IMR-90 (cell line): ENCODE data around the gene AKAP1. TPM values are rescaled to one million over a fixed set of nuclear protein-coding genes. Genes with fewer than 3 reads are reported as not detected.

Experiments
- ATAC-seq: fragments of 200-7000 bp; cut with Tn5 transposase; 2 replicates; pipeline ENCODE4 v1.9.1; 2020; ENCODE audit warnings: low read depth, mild to moderate bottlenecking, moderate library complexity
- BruUV-seq: library from RNA; stranded (reverse); fragments of 400-500 nt; replicated peaks from 2 replicates; lab custom pipeline; 2021; lab: Mats Ljungman, UMichigan
- CTCF ChIA-PET: fragments of 300-600 bp; formaldehyde crosslinking; extraction: SDS; loops from one replicate; lab custom pipeline; 2021; ENCODE audit warnings: antibody characterized with exemption; lab: Yijun Ruan, JAX
- POLR2A ChIA-PET: fragments of 300-600 bp; sonication (Branson Sonifier 250); formaldehyde crosslinking; loops from one replicate; lab custom pipeline; 2022; ENCODE audit warnings: antibody characterized with exemption; ENCODE audit not compliant: unreplicated experiment; lab: Charles Lee
- DNase-seq: peaks from one replicate; pipeline ENCODE4 v3.0.0; 2013
- H2AFZ ChIP-seq: replicated peaks from 2 replicates; pipeline ENCODE3; 2013; ENCODE audit warnings: low read length, mild to moderate bottlenecking; ENCODE audit not compliant: poor library complexity
- H2AK5ac ChIP-seq: 2 replicates; pipeline ENCODE4 v1.6.1; 2013; ENCODE audit warnings: low read depth, low read length, inconsistent platforms
- H2AK9ac ChIP-seq: replicated peaks from 2 replicates; pipeline ENCODE3; 2013; ENCODE audit warnings: mild to moderate bottlenecking, low read depth, low read length, moderate library complexity; ENCODE audit not compliant: poor library complexity
- H2BK120ac ChIP-seq: 2 replicates; pipeline ENCODE4 v1.6.1; 2013; ENCODE audit warnings: low read depth, low read length, inconsistent platforms
- H2BK15ac ChIP-seq: 3 replicates; pipeline ENCODE4 v1.6.1; 2013; ENCODE audit warnings: low read depth, low read length, inconsistent platforms
- H2BK20ac ChIP-seq: 2 replicates; pipeline ENCODE4 v1.6.1; 2013; ENCODE audit warnings: low read depth, mild to moderate bottlenecking, inconsistent platforms, low read length, moderate library complexity
- H2BK5ac ChIP-seq: 2 replicates; pipeline ENCODE4 v1.6.1; 2013; ENCODE audit warnings: mild to moderate bottlenecking, low read depth, low read length, inconsistent platforms; ENCODE audit not compliant: poor library complexity, severe bottlenecking
- H3K14ac ChIP-seq: replicated peaks from 2 replicates; pipeline ENCODE4 v1.6.1; 2013; ENCODE audit warnings: low read depth, low read length, inconsistent platforms
- H3K18ac ChIP-seq: 2 replicates; pipeline ENCODE4 v1.6.1; 2013; ENCODE audit warnings: low read depth, low read length, control low read depth
- H3K23ac ChIP-seq: 2 replicates; pipeline ENCODE4 v1.6.1; 2013; ENCODE audit warnings: low read depth, low read length, inconsistent platforms
- H3K27ac ChIP-seq: 2 replicates; pipeline ENCODE4 v1.5.1; 2013; ENCODE audit warnings: mild to moderate bottlenecking, control low read depth, low read length; ENCODE audit not compliant: insufficient read depth
- H3K27me3 ChIP-seq: 2 replicates; pipeline ENCODE4 v1.6.1; 2013; ENCODE audit warnings: low read length; ENCODE audit not compliant: control insufficient read depth, insufficient read depth
- H3K36me3 ChIP-seq: 2 replicates; pipeline ENCODE4 v1.6.1; 2013; ENCODE audit warnings: low read length, mixed read lengths; ENCODE audit not compliant: control insufficient read depth, insufficient read depth
- H3K4ac ChIP-seq: 2 replicates; pipeline ENCODE4 v1.6.1; 2013; ENCODE audit warnings: low read depth, low read length, inconsistent platforms
- H3K4me1 ChIP-seq: 2 replicates; pipeline ENCODE4 v1.6.1; 2013; ENCODE audit warnings: low read length, mixed read lengths; ENCODE audit not compliant: control insufficient read depth, insufficient read depth
- H3K4me2 ChIP-seq: 2 replicates; pipeline ENCODE4 v1.6.1; 2013; ENCODE audit warnings: low read depth, mild to moderate bottlenecking, control low read depth, low read length, moderate library complexity
- H3K4me3 ChIP-seq: 2 replicates; pipeline ENCODE4 v1.5.1; 2013; ENCODE audit warnings: low read depth, mild to moderate bottlenecking, control low read depth, low read length, moderate library complexity; ENCODE audit not compliant: insufficient read depth
- H3K56ac ChIP-seq: 2 replicates; pipeline ENCODE4 v1.6.1; 2013; ENCODE audit warnings: low read length, inconsistent platforms; ENCODE audit not compliant: insufficient read depth; ENCODE audit errors: extremely low read depth
- H3K79me1 ChIP-seq, 2 experiments: 2 replicates each; pipeline ENCODE4 v1.6.1; 2013; ENCODE audit warnings: low read length in 2 of 2, inconsistent platforms in 1 of 2, low read depth in 1 of 2
- H3K9ac ChIP-seq: 2 replicates; pipeline ENCODE4 v1.6.1; 2013; ENCODE audit warnings: low read depth, low read length, control low read depth
- H3K9me1 ChIP-seq: 2 replicates; pipeline ENCODE4 v1.6.1; 2013; ENCODE audit warnings: low read length, inconsistent platforms; ENCODE audit not compliant: insufficient read depth
- H3K9me3 ChIP-seq: 2 replicates; pipeline ENCODE4 v1.6.1; 2013; ENCODE audit warnings: low read length; ENCODE audit not compliant: control insufficient read depth, insufficient read depth
- H4K20me1 ChIP-seq: 2 replicates; pipeline ENCODE4 v1.6.1; 2013; ENCODE audit warnings: low read length, inconsistent platforms; ENCODE audit not compliant: insufficient read depth
- H4K5ac ChIP-seq: 2 replicates; pipeline ENCODE4 v1.6.1; 2013; ENCODE audit warnings: mild to moderate bottlenecking, low read depth, low read length, control low read depth
- H4K8ac ChIP-seq, 2 experiments: 2 replicates each; pipeline ENCODE4 v1.6.1; 2013; ENCODE audit warnings: low read depth in 2 of 2, low read length in 2 of 2, control low read depth in 1 of 2, inconsistent platforms in 1 of 2
- H4K91ac ChIP-seq: 2 replicates; pipeline ENCODE4 v1.6.1; 2013; ENCODE audit warnings: low read depth, low read length, inconsistent platforms; ENCODE audit not compliant: insufficient read depth
- BHLHE40 ChIP-seq: fragments of 150-350 bp; IDR thresholded peaks from 2 replicates; pipeline ENCODE4 v1.6.1; 2016; ENCODE audit warnings: mild to moderate bottlenecking, low read depth, low read length
- ELK1 ChIP-seq: fragments of 150-350 bp; IDR thresholded peaks from 2 replicates; pipeline ENCODE4 v1.6.1; 2016; ENCODE audit warnings: low read depth, mild to moderate bottlenecking, low read length, moderate library complexity, borderline replicate concordance
- MAZ ChIP-seq: IDR thresholded peaks from 2 replicates; pipeline ENCODE4 v1.6.1; 2012; ENCODE audit warnings: low read depth, mild to moderate bottlenecking, low read length, improper control_type of control experiment, moderate library complexity, borderline replicate concordance
- POLR2A ChIP-seq: IDR thresholded peaks from 2 replicates; pipeline ENCODE4 v1.6.1; 2012; ENCODE audit warnings: mild to moderate bottlenecking, low read depth, low read length
- RAD21 ChIP-seq: IDR thresholded peaks from 2 replicates; pipeline ENCODE4 v1.6.1; 2012; ENCODE audit warnings: low read length, improper control_type of control experiment
- RCOR1 ChIP-seq: IDR thresholded peaks from 2 replicates; pipeline ENCODE4 v1.6.1; 2012; ENCODE audit warnings: mild to moderate bottlenecking, low read length, improper control_type of control experiment; ENCODE audit not compliant: insufficient replicate concordance
- RFX5 ChIP-seq: IDR thresholded peaks from 2 replicates; pipeline ENCODE4 v1.8.0; 2012; ENCODE audit warnings: low read depth, mild to moderate bottlenecking, low read length, moderate library complexity
- WGBS, 2 experiments: methylation state at CpG; one replicate each; pipeline versions ENCODE4 v1.1.5 to v1.1.7; 2013; ENCODE audit warnings: missing lambda C conversion rate in 2 of 2; ENCODE audit not compliant: insufficient read length in 1 of 2; ENCODE audit errors: extremely low coverage in 2 of 2; 5-methylcytosine and 5-hydroxymethylcytosine counted together
- dilution Hi-C: fragments of 300-500 bp; cut with HindIII; formaldehyde crosslinking; loops from one replicate; pipeline ENCODE4 v1.14.3; 2018; ENCODE audit warnings: low sequenced_read_pairs; ENCODE audit not compliant: unreplicated experiment
- in situ Hi-C: fragments of 300-500 bp; cut with MboI; formaldehyde crosslinking; loops from 3 replicates; pipeline ENCODE4 v1.14.3; 2019; ENCODE audit warnings: low sequenced_read_pairs, inconsistent platforms, mixed read lengths
- intact Hi-C: fragments of 100-400 bp; cut with micrococcal nuclease; formaldehyde crosslinking; loops from 2 replicates; pipeline ENCODE4 v1.10.0; 2022
- polyA plus RNA-seq, 3 experiments: library from polyadenylated mRNA; depleted of rRNA; stranded (reverse); fragments of >200 nt; gene quantifications; 2 replicates each; pipeline ENCODE4 v1.2.3, GENCODE V29; 2012; ENCODE audit warnings: low replicate concordance in 1 of 3
- total RNA-seq: library from RNA; depleted of rRNA; stranded (reverse); fragments of >200 nt; gene quantifications from 2 replicates; pipeline ENCODE4 v1.2.3, GENCODE V29; 2012

AKAP1 gene
- total and polyA plus RNA-seq, 2 of the 4 experiments (the other 2 are of a cell fraction), result 10.2 to 17.4 TPM

- Histone ChIP-seq H3K23ac (no peak overlapping the region), H2BK5ac (no peak overlapping the region), H2AK5ac (no peak overlapping the region), H2BK15ac (no peak overlapping the region), H4K20me1 (no peaks in the 10 kb centered on the region), H4K91ac (no peak overlapping the region), H2BK20ac (no peak overlapping the region), H3K9ac (no peak overlapping the region), H3K9me3 (no peaks in the 10 kb centered on the region), H3K18ac (no peak overlapping the region), H3K14ac (no peak overlapping the region), H2BK120ac (no peak overlapping the region), H2AK9ac (no peak overlapping the region), H3K4me2 (no peak overlapping the region), H3K36me3 (peaks cover 3% of the 10 kb centered on the region), H3K27me3 (no peaks in the 10 kb centered on the region), H3K27ac (no peak overlapping the region), H3K9me1 (no peaks in the 10 kb centered on the region), H4K8ac (no peak overlapping the region), H3K4ac (no peak overlapping the region), H4K5ac (no peak overlapping the region), H3K4me3 (no peak overlapping the region), H3K79me1 (no peaks in the 10 kb centered on the region), H3K4me1 (no peaks in the 10 kb centered on the region), H2AFZ (no peak overlapping the region), H3K56ac (no peak overlapping the region)
- dilution Hi-C loops (no loop called here), intact Hi-C loops (no loop called here), in situ Hi-C loops (loop anchor here (10.0 to 25.0 kb wide), 3 partner anchors 621 to 988 kb away; partner anchors contain the start of genes CCDC182 and SRSF1)
- no peak for TF ChIP-seq RCOR1
- TF ChIP-seq RFX5, result no peak
- no peak for TF ChIP-seq RAD21
- no peak for TF ChIP-seq MAZ
- TF ChIP-seq ELK1, result no peak
- no peak for TF ChIP-seq BHLHE40
- TF ChIP-seq POLR2A, result no peak
- no peak for DNase-seq
- WGBS, 2 experiments, result 80 to 100% methylated on average over 1 of the region's 4 CpGs
- ChIA-PET POLR2A (no interaction called here), CTCF (no interaction called here)
- no peak for ATAC-seq
- no TSS peak for BruUV-seq
Observed at GRCh38 chr17:57124053-57124452, 39.0 kb downstream of the AKAP1 start.
